Activated CD8-positive, alpha-beta memory T cell treated with anti-CD3 and anti-CD28 coated beads for 48 hours (primary cell): ENCODE results near the gene LIF.

Source experiments
- DNase-seq, 3 experiments: peaks; one replicate each; pipeline ENCODE4 v3.0.0-alpha.2; 2020; ENCODE audit warnings: low read depth in 2 of 3, low spot score in 2 of 3

The LIF gene

DNA sequence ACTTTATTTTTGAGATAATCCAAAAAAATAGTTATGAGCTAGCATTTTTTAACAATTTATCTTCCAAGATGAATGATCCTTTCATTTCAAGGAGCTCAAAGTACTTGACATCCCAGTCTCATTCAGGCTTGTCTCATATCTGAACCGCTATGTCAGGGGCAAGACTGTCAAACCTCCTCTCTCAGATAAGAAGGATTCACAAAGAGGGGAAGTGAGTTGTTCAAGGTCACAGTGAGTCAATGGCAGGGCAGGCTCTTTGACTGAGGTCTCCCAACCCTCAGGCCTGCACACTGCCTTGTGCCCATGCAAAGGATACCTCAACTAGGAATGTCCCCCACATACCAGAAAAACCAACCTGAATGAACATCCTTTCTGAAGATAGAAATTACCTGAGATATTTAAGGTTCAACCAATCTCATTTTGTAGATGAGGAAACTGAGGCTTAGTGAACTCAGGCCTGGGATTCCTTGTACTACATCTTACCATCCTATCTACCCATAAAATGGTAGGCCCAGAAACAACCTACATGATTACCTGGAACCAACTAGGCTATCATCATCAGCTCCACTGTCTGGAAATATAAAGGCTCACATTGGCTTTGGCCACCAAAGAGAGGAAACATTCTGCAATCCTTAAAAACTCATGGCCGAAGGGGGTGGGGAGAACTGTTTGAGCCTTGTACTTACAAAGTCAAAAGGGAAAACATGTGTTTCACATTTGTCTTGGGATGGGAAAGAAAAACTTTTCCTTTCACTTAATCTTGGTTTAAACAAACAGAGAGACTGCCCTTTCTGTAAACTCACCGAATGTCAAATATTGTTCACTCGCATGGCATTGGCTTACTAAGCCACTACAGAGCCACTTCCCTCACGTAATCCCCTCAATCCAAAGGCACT, 51.1 kb downstream of the LIF start:
- DNase-seq, result no peak

DNA sequence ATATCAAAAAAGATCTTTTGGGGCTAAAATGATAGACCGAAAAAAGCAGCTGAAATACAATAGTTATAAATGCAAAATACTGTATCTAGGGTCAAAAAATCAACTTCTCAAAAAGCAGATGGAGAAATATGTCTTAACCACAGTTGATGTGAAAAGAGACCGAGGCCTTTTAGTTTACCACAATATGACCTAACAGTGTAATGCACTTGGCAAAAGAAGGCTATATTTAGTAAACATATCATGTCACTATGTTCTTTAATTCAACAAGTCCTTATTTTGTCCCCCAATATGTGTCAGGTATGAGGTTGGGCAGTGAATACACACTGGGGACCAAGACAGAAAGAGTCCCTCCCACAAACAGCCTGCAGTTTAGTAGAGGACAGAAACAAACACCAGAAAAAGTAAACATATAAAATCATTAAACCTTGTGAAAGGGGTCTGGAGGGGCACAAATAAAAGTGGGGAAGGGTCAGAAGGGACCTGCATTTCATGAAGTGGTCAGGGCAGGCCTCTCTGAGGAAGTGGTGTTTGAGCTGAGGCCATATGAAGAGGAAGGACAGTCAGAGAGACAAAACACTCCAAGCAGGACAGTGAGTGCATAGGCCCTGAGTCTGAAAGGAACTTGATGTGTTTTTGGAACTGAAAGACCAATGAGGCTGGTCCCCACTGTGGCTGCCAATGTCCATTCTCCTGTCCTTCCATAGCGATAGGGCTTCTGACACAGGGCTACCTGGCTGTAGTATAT, 53.4 kb downstream of the LIF start:
- DNase-seq, result no peak

DNA sequence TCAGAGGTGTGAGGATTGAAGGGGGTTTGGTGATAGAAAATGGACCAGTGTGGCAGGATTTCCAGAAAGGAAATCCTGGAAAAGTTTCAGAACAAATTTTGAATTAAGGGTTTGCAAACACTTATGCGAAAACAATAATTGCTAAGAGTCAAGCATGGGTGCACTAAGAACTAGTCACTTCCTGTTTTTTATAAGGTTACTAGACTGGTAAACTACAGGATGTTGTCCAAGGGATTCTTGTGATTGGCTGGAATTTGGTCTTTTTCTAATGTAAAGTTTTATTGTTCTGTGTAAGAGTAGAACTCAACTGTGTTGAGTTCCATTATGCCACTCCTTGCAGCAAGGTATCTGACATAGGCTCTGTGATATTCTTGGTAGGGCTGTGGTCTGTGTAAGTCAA, 54.1 kb downstream of the LIF start:
- DNase-seq, result no peak

DNA sequence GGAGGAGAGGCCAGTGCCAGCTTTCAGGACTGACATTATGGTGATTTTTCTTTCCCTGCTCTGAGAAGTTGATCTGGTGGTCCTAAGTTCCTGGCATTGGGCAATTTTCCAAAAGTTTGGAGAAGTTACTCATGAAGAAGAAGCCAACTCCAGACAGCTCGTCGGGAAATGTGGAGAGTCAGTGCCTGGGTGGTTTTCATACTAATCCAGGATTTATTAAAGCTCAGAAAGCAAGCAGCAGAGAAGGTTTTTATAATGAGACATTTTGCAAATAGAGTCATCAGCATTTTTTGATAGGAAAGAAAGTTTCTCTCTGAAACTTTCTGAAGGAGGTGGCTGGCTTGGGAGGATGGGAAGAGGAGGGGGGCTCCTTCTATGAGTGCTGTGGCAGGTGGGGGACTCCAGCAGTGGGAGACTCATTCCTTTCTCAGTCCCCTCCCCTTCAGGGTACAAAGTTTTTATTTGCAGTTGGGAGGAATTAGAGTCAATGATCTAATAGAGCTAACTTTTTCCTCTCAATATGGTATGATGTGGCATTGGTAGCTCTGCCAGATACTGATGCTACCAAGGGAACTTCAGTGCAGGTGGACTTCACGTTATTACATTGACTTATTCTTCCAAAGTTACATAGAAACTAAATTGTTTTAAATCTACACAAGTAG, 55.4 kb downstream of the LIF start:
- DNase-seq, result no peak

DNA sequence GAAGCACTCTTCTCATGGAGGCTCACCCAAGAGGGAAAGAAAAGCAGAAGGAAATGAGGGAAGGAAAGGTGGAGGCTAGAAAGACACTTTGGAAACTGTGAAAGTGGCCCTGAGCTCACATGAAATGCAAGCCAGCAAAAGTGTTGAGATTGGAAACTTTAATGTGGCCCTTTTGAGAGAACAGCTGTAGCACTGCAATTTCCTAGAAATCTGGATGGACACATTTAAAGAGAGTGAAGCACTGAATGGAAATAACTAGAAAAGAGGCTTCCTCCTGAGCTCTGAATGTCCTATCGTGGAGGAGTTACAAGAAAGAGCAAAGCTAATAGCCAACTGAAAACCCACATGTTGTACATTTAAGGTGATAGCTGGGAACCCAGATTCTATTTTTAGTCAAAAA, 56.0 kb downstream of the LIF start:
- no peak for DNase-seq
